Left colon (tissue), 2 donors: Measurements from ENCODE around the gene FAM171A1. TPM values are rescaled to one million over a fixed set of nuclear protein-coding genes. Genes with fewer than 3 reads are reported as not detected.
"Not testable (repeated sequence)": the region's sequence is repeated elsewhere in the genome, so short reads cannot be mapped to it uniquely, and the experiment has no call there.

Experiments
- ATAC-seq: fragments of 200-7000 bp; cut with Tn5 transposase; one replicate; pipeline ENCODE4 v1.9.1; 2020; ENCODE audit warnings: mild to moderate bottlenecking, moderate library complexity
- DNase-seq, 2 donors: peaks; one replicate each; pipeline ENCODE4 v3.0.0-alpha.2; 2020
- intact Hi-C, 2 donors: fragments of 100-400 bp; cut with DNase I in 1 of 2; cut with micrococcal nuclease in 1 of 2; formaldehyde crosslinking; loops; one replicate each; pipeline versions ENCODE4 v1.11.2 to v1.14.0; 2022; cut with DNase I, micrococcal nuclease
- total RNA-seq, 2 donors: library from RNA; stranded (reverse); fragmentation: NEBNext Ultra II Directional; extraction: Animal tissue kit (Norgen Biotek cat#: 25700); gene quantifications; one replicate each; pipeline ENCODE4 v1.2.1, GENCODE V29; 2021
- donor health status: DM: no; HTN: no; CAD: no.
- donor health status: DM: yes; HTN: yes; CAD: no.

FAM171A1 gene
- total RNA-seq, 2 donors from 2014 or later, result 53.5 to 60.5 TPM

DNA sequence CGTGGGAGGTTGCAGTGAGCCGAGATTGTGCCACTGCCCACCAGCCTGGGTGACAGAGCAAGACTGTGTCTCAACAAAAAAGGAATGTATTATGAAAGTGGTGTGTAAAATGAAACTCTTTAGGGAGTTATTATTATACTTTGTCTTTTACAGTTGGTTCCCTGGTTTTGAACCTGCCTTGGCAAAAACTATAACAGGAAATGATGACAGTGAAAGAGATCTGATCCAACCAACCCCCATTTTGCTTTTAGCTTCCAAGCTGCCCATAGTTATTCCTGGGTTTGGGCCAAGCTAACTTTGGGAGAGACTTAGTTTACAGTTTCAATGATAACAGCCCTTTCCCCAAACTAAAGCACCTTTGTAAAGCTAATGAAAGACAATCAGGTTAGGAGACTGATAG lies 168.4 kb downstream of the FAM171A1 start:
- ATAC-seq, result no peak
- DNase-seq, result no peak
- intact Hi-C loops, result no loop called here

GRCh38 chr10:15202301-15202621 lies 168.8 kb downstream of the FAM171A1 start:
- DNase-seq, result peak in 1 of 2 donors; percentile 32
- peak; percentile 63 for ATAC-seq

GRCh38 chr10:15201589-15202300 lies 169.3 kb downstream of the FAM171A1 start:
- no peak for DNase-seq
- no peak for ATAC-seq
- intact Hi-C loops, result no loop called here

More at GRCh38 chr10:15202301-15202621, 168.8 kb downstream of the FAM171A1 start:
- intact Hi-C loops, result not testable (repeated sequence)

DNA sequence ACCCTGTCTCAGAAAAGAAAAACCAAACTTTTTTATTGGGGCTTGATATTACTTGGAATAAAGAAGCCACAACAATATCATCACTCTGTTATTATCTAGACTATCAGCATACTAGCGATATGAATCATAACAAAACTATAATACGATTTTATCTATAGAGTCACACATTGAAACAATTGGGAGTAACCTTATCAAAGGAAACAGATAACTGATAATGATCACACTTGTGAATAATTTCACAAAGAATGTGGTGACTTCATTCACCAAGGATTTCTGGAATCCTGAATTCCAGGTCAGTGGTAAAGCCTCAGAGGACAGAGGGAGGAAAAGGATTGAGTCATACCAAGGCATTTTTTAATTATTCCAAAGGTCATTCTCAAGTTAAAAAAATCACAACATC lies 170.5 kb downstream of the FAM171A1 start:
- DNase-seq (no peak), ATAC-seq (peak; percentile 80)
- intact Hi-C loops, result no loop called here

DNA sequence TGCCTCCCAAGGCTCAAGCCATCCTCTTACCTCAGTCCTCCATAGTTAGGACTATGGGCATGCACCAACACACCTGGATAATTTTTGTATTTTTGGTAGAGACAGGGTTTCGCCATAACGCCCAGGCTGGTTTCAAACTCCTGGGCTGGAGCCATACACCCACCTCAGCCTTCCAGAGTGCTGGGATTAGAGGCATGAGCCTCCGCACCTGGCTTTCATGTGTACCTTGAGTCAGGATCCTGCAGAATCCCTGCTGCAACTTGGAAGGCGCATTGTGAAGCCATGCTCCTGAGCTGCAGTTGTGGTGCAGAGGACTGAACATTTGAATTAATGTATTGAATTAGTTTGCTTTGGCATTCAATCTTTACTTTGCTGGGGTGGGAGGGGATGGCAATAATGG lies 173.2 kb downstream of the FAM171A1 start:
- ATAC-seq (no peak), DNase-seq (no peak)
- intact Hi-C loops, result no loop called here

DNA sequence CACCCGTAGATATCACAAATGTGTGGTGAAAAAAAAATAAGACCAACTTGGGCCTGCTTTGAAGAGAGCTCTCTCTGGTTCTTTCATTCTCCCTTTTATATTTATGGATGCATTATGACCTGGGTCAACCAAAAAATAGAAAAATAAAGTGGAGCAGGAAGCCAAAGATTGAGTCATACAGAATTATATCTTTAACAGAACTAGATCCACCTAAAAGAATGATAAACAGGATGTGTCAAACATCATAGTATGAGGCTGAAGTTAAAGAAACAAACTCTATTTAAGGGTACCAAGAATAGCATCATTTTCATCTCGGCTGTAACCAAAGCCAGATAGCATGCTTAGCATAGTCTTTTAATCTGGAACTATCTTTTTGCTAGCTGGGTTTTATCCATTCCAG lies 173.8 kb downstream of the FAM171A1 start:
- intact Hi-C loops, result no loop called here
- DNase-seq (no peak), ATAC-seq (no peak)

DNA sequence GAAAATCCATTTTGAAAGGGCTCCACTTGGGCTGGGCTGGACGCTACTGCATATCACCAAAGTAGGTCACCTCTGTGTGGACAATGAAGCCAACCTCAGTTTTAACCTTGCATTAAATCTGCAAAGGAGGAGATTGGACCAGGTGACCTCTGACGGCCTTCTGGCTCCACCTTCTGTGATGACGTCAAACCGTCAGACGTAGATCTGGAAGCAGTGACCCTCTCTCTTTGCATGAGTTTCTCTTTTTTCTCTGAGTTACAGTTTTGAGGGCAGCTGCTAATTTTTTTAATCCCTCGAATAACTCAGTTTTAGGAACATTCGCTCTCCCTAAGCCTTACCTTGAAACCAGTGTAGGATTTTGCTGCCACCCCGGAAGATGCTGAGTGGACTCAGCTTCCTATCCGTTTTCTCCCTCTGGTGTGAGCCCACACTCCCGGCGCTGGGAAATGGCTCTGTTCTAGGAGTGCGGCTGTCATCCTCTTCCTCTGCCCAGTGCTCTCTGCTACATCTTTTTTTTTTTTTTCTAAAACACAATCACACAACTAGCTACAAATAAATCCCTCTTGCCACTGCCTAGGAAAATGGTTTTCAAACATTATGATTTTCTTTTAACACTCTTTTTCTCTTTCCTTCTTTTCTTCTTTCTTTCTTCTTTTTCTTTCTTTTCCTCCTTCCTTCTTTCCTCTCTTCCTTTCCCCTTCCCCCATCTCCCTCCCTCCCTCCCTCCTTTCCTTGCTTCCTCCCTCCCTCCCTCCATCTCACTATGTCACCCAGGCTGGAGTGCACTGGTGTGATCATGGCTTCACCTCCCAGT lies 174.9 kb downstream of the FAM171A1 start:
- ATAC-seq (no peak), DNase-seq (no peak)
- intact Hi-C loops, result no loop called here

- intact Hi-C loops, result no loop called here
- ATAC-seq (no peak), DNase-seq (no peak)
These were observed 181.8 kb downstream of the FAM171A1 start for GRCh38 chr10:15189133-15189885.

- DNase-seq (no peak), ATAC-seq (no peak)
- intact Hi-C loops, result no loop called here
These were observed 182.5 kb downstream of the FAM171A1 start for GRCh38 chr10:15188603-15189002.

DNA sequence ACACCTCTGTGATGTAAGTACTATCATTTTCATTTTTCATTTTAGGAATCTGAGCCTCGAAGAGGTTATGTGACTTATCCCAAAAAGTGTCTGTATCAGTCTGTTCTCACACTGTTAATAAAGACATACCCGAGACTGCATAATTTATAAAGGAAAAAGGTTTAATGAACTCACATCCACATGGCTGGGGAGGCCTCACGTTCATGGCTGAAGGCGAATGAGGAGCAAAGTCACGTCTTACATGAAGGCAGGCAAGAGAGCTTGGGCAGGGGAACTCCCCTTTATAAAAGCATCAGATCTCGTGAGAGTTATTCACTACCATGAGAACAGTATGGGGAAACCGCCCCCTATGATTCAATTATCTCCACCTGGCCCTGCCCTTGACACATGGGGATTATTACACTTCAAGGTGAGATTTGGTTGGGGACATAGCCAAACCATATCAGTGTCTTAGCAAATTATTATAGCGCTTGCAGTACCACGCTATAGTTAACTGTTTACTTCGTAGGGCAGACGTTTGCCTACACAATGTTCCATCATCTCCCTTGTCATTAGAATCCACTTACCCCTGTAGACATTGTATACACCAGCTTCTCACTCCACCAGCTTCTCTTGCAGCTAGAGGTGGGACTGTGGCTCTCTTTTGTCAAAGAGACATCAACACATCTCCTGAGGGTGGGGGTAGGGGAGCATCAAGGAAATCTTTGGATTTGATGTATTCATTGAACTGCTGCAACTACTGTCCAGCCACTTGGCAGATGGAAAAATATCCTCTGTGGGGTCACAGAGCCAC lies 187.2 kb downstream of the FAM171A1 start:
- intact Hi-C loops, result no loop called here
- no peak for DNase-seq
- ATAC-seq, result no peak

- ATAC-seq (no peak), DNase-seq (no peak)
- intact Hi-C loops, result no loop called here
These were observed 188.4 kb downstream of the FAM171A1 start for GRCh38 chr10:15182540-15183207.

DNA sequence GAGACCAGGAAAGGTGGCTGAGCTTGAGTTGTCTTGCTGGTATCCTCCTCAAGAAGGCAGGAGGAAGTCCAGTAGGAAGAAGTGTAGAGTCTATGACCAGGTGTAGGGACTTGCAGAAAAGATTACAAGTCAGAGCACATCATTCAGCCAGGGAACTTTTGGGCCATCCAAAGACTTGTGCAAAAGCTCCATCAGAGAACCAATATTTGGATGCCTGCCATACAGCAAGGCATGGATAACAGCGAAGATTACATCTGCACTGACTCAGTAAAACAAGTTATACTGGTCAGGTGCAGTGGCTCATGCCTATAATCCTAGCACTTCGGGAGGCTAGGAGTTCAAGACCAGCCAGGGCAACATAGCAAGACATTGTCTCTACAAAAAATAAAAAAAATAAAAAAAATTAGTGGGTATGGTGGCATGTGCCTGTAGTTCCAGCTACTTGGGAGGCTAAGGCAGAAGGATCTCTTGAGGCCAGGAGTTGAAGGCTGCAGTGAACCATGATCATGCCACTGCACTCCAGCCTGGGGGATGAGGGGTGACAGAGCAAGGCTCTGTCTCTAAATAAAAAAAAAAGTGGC lies 189.4 kb downstream of the FAM171A1 start:
- no peak for ATAC-seq
- intact Hi-C loops, result no loop called here
- DNase-seq, result no peak

GRCh38 chr10:15180736-15181135 lies 190.4 kb downstream of the FAM171A1 start:
- ATAC-seq (no peak), DNase-seq (no peak)
- intact Hi-C loops, result no loop called here

DNA sequence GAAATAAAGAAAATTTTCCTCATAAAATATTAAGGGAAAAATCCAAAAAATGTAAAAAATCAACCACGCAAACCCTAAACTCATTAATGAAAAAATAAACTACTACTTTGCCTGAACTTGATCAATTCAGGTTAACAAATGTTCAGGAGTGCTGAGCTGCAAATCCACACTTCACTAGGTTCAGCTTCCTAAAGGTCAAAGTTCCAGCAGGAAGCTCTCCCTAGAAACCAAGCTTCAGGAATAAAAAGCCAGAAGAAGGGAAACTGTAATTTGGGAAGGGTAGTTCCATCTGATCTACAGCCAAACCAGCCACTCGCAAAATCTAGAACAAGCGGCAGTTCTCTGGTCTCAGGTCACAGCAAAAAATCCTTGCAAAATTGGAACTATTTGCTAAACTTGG lies 194.8 kb downstream of the FAM171A1 start:
- peak; percentile 60 for ATAC-seq
- intact Hi-C loops, result no loop called here

DNA sequence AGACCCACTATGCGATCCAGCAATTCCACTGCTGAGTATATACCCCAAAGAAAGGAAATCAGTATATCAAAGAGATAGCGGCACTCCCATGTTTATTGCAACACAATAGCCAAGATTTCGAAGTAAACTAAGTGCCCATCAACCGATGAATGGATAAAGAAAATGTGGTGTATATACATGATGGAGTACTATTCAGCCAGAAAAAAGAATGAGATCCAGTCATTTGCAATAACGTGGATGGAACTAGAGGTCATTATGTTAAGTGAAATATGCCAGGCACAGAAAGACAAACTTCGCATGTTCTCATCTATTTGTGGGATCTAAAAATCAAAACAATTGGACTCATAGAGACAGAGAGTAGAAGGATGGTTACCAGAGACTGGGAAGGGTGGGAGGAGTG lies 195.5 kb downstream of the FAM171A1 start:
- no peak for DNase-seq
- intact Hi-C loops, result no loop called here
- ATAC-seq, result no peak

More for the DNA sequence above, 194.8 kb downstream of the FAM171A1 start:
- no peak for DNase-seq

GRCh38 chr10:15172306-15172840 lies 198.7 kb downstream of the FAM171A1 start:
- ATAC-seq, result no peak
- no peak for DNase-seq
- intact Hi-C loops, result no loop called here

DNA sequence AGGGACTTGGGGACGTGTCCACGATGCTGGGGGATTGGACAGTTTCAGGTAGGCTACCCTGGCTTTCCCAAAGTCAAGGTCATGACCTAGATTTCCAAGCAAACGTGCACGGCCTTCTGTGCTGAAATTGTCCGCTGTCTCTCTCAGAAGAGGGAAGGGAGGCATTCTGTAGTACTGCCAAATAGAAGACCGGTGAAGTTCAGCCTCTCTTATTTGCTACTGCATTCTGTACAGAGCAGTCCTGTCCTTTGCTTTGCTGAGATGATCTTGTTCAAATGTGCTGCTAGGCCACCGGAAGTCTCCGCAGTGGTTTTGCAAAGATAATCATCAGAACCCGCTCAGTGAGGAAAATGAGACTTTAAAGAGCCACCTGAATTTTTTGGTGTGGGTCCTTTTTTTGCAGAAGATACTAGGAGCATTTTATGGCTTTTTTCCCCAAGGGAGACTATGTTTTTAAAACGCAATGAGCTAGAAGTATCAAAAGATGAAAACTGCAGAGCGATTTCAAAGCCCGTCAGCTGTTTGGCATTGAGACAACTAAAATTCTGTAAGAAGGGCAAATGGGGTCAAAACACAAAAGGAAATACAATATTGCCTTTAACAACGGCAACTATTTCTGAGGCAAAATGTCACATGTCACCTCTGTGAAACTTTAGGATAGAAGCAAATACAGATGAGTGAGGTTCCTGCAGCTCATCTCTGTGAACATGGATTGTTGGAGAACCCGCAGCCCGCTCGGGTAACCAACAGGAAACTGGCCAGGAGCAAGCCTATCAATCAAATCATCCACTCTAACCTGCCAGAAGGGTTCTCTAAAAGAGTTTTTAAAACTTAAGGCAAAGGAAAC lies 201.3 kb downstream of the FAM171A1 start:
- DNase-seq (peak; percentile 18 to 32), ATAC-seq (no peak)
- intact Hi-C loops, result no loop called here
